ENCODE data around the gene SNAPC5. TPM values are rescaled to one million over a fixed set of nuclear protein-coding genes. Genes with fewer than 3 reads are reported as not detected.

The SNAPC5 gene
- total and polyA plus RNA-seq, 2 of the 13 experiments (the other 11 are each of a cell fraction or from before 2014, with no cell fraction given), result 14.8 to 36.2 TPM

DNA sequence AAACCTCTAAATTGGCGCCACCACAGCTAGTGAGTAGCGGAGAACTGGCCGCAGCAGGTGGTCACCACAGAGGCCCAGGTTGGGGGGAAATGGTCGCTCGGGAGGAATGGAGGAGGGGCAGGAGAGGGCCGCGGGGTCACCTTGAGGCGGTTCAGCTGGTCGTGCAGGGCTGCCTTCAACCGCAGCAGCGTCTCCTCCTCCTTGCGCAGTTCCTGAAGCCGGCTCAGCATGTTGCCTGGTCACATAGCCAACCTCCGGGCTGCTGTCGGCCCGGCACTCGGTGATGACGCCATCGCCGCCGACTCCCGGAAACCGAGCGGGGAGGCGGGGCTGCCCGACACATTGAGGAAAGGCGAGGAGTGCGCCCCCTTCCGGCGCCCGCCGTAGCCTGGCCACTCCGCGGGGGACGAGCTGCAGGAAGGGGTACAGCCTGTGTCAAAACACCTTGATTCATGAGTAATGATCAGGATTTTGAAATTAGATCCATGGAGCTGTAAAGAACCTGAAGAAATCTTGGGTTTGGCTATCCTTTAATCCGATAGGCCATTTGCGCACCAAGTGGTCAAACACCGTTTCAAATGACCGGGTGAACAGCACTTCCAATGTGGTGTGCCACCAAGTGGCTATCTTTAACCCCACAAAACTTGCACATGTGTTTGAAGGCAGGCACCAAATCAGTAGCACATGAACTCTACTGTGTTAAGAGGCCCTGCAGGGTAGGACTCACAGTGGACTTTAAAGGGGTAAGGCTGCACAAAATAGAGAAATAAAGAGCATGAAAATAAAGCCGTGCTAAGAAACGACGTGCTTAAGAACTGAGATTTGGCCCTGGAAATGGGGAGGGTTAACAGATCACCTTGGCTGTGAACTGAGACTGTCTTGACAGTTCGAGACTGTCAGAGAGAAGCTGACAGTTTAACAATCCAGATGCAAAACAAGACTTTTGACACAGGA lies at the start of gene SNAPC5 (continued):
- TF ChIP-seq NRL (CRISPR knock-in tag; IDR thresholded peaks at IDR 0.05; ENCODE audit: borderline replicate concordance) (peak; percentile 89; the same call in 1 of the 2 replicates), ATF7-NPFF (CRISPR knock-in tag; IDR thresholded peaks at IDR 0.05; ENCODE audit: low read depth) (peak; percentile 95), ZNF253 (CRISPR knock-in tag; IDR thresholded peaks at IDR 0.05; ENCODE audit: borderline replicate concordance) (0 out of 2 replicates have a peak, but pooled peaks have one; percentile 17), E2F1 (CRISPR knock-in tag; IDR thresholded peaks at IDR 0.05) (0 out of 2 replicates have a peak, but pooled peaks have one; percentile 31), RERE (CRISPR knock-in tag; IDR thresholded peaks at IDR 0.05; ENCODE audit: low read depth) (0 out of 2 replicates have a peak, but pooled peaks have one; percentile 42), CREB1 (IDR thresholded peaks at IDR 0.05) (peak; percentile 94), CREB1 (CRISPR knock-in tag; IDR thresholded peaks at IDR 0.05) (peak; percentile 99), GZF1 (CRISPR knock-in tag; IDR thresholded peaks at IDR 0.05) (peak; percentile 73; the same call in 1 of the 2 replicates)

Data from HepG2 (cell line).